Mesothelial cell of epicardium (in vitro differentiated cells): ENCODE results near the gene MED13L. TPM values are rescaled to one million over a fixed set of nuclear protein-coding genes. Genes with fewer than 3 reads are reported as not detected.

Source experiments
- DNase-seq, 2 experiments: peaks; one replicate each; pipeline ENCODE4 v3.0.0; 2021; ENCODE audit warnings: low spot score in 2 of 2; ENCODE audit not compliant: unreplicated experiment in 2 of 2
- H3K27ac Mint-ChIP-seq: 2 replicates; pipeline ENCODE4 v1.8.0; 2021; ENCODE audit warnings: mixed read lengths
- H3K27me3 Mint-ChIP-seq: 2 replicates; pipeline ENCODE4 v1.8.0; 2021; ENCODE audit warnings: low read depth, mixed read lengths
- H3K36me3 Mint-ChIP-seq: 2 replicates; pipeline ENCODE4 v1.8.0; 2021; ENCODE audit warnings: mixed read lengths
- H3K4me1 Mint-ChIP-seq: 2 replicates; pipeline ENCODE4 v1.8.0; 2021; ENCODE audit warnings: mixed read lengths
- H3K4me3 Mint-ChIP-seq: 2 replicates; pipeline ENCODE4 v1.8.0; 2021; ENCODE audit warnings: mild to moderate bottlenecking, moderate library complexity, mixed read lengths
- H3K9me3 Mint-ChIP-seq: 2 replicates; pipeline ENCODE4 v1.8.0; 2021; ENCODE audit warnings: mixed read lengths
- total RNA-seq: library from RNA; stranded (reverse); gene quantifications from 3 replicates; pipeline ENCODE4 v1.2.1, GENCODE V29; 2021
- TF ChIP-seq, protein P1 (sequence below): fragments of 200-600 bp; sonication (generic); IDR thresholded peaks from one replicate; pipeline ENCODE4 v1.5.0; 2021; ENCODE audit warnings: antibody characterized with exemption; ENCODE audit not compliant: unreplicated experiment

Gene MED13L
- total RNA-seq, 1 donor from 2014 or later = 179 TPM

DNA sequence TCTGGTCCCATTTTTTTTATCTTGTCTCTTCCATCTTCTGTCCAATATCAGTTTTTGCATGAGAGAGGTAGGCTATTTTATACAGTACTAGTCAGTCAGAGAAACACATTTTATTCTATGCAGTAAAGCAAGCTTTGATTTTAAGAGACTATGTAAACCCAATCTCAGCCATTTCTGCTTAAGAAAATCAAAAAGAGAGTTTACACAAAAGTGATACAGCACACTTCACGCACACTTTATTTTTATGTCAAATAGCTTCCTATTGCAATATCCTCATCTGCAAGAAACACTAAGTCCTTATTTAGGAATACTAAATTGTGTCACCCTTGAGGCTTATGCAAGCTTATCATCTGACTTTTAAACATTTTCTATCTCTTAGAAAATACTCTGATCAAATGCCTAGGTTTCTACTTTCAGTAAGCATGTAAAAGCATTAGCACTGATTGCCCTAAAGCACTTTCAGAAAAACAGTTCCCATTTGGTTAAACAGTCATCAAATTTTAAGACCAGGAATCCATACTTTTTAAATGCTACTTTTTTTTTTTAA lies 78.3 kb downstream of the MED13L start:
- Mint-ChIP-seq H3K4me3 (no peak overlapping the region), H3K4me1 (peaks cover 44% of the 10 kb centered on the region), H3K36me3 (no peaks in the 10 kb centered on the region), H3K9me3 (no peaks in the 10 kb centered on the region), H3K27me3 (no peaks in the 10 kb centered on the region), H3K27ac (no peak overlapping the region)
- DNase-seq = no peak
- TF ChIP-seq, protein P1, sequence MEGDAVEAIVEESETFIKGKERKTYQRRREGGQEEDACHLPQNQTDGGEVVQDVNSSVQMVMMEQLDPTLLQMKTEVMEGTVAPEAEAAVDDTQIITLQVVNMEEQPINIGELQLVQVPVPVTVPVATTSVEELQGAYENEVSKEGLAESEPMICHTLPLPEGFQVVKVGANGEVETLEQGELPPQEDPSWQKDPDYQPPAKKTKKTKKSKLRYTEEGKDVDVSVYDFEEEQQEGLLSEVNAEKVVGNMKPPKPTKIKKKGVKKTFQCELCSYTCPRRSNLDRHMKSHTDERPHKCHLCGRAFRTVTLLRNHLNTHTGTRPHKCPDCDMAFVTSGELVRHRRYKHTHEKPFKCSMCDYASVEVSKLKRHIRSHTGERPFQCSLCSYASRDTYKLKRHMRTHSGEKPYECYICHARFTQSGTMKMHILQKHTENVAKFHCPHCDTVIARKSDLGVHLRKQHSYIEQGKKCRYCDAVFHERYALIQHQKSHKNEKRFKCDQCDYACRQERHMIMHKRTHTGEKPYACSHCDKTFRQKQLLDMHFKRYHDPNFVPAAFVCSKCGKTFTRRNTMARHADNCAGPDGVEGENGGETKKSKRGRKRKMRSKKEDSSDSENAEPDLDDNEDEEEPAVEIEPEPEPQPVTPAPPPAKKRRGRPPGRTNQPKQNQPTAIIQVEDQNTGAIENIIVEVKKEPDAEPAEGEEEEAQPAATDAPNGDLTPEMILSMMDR = no peak

DNA sequence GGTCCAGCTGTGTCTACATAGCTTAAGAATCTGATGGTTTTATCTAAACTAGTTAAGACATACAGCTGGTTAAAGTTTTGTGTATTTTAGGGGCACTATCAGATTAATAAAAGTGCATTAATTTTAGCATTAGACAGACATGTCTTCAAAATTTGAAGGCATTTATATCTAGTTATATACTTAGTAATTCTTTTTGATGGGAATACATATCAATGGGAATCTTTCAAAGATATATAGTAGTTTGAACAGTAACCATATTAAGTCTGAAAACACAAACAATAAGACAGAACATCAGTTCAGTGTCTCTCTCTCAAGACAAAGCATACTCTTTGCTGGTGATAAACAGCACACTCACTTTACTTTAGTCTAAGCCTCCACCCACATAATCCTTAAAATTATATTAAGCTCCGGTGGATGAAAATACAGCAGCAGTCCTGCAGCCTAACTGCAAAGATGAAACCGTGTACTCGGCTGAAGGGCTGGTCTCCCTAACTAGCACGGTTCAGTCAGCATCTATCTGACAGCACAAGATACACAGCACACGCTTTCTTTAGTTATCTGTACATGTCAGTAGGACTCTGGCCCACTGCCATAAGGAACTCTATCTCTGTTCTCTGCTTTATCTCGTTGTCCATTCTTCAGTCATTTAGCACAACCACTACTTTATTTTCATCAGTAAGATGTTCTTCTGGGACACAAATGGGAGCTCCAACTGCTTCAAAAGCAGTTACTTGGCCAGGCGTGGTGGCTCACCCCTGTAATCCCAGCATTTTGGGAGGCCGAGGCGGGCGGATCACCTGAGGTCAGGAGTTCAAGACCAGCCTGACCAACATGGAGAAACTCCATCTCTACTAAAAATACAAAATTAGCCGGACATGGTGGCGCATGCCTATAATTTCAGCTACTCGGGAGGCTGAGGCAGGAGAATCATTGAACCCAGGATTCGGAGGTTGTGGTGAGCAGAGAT lies 80.5 kb downstream of the MED13L start:
- peaks cover 33% of the 10 kb centered on the region for H3K4me1 Mint-ChIP-seq
- TF ChIP-seq, protein P1 = no peak
- H3K27me3 Mint-ChIP-seq = no peaks in the 10 kb centered on the region
- H3K36me3 Mint-ChIP-seq = no peaks in the 10 kb centered on the region
- no peaks in the 10 kb centered on the region for H3K9me3 Mint-ChIP-seq
- H3K27ac Mint-ChIP-seq = peak overlapping the region; percentile 34
- no peak overlapping the region for H3K4me3 Mint-ChIP-seq
- DNase-seq = no peak

DNA sequence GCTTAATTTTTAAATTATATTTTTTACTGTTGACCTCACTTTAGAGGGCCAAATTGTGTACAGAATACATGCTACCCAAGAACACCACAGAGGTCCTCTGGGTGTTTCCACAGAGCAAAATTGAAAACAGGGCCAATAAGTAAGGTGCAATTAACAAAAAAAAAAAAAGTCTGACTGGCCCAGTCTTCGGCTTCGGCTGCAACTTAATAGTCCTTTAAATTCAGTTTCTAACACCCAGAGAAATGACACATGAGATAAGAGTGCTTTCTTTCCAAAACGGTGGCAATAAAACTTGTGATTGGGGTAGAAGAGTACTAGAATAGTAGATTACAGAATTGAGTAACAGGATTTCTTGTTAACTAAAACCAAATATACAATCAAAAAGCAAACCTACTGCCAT lies 81.3 kb downstream of the MED13L start:
- Mint-ChIP-seq H3K9me3 (no peaks in the 10 kb centered on the region), H3K27ac (no peak overlapping the region), H3K36me3 (no peaks in the 10 kb centered on the region), H3K27me3 (no peaks in the 10 kb centered on the region), H3K4me1 (peaks cover 28% of the 10 kb centered on the region), H3K4me3 (no peak overlapping the region)
- no peak for DNase-seq
- TF ChIP-seq, protein P1 = no peak

DNA sequence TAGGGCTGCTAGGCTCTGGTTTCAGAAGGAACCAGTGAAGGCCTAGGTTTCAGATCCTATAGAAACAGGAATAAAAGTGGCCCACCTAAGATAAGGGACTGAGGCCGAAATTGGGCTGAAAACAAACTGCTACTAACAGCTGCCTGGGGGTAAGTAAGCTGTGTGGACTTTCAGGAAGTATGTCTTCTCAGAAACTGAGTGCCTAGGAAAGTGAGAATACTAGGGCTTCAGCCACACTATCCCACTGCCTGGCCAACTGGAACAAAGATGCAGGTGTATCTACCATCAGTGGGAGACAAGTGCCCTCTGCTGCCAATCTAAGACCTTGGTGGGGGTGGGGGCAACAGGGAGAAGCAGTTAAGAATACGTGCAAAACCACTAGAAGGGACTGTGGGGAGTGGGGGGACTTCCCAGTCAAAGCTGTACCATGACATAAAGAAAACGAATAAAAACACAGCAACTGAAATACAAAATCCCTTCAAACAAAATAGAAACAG lies 82.5 kb downstream of the MED13L start:
- DNase-seq = no peak
- TF ChIP-seq, protein P1 = no peak
- H3K4me3 Mint-ChIP-seq = no peak overlapping the region
- H3K36me3 Mint-ChIP-seq = no peaks in the 10 kb centered on the region
- no peak overlapping the region for H3K27ac Mint-ChIP-seq
- peaks cover 26% of the 10 kb centered on the region for H3K4me1 Mint-ChIP-seq
- H3K27me3 Mint-ChIP-seq = no peaks in the 10 kb centered on the region
- H3K9me3 Mint-ChIP-seq = no peaks in the 10 kb centered on the region

DNA sequence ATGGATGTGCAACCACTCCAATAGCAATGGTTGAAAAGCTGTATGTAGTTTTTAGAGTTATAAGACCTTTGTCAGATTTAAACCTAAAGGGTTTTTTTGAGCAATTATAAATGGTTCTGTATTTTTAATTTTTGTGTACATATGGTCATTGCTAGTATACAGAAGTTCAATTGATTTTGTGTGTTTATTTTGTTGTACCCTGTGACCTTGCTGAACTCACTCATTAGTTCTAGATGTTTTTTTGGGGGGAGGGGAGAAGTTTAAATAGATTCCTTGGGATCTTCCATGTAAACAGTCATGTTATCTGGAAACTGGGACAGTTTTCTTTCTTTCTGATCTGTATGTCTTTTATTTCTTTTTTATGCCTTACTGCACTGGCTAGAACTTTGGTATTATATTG lies 87.8 kb downstream of the MED13L start:
- H3K27ac Mint-ChIP-seq = peak overlapping the region; percentile 10
- TF ChIP-seq, protein P1 = no peak
- H3K4me3 Mint-ChIP-seq = no peak overlapping the region
- peaks cover 16% of the 10 kb centered on the region for H3K4me1 Mint-ChIP-seq
- H3K36me3 Mint-ChIP-seq = no peaks in the 10 kb centered on the region
- no peak for DNase-seq
- no peaks in the 10 kb centered on the region for H3K9me3 Mint-ChIP-seq
- H3K27me3 Mint-ChIP-seq = no peaks in the 10 kb centered on the region
